IMR-90 (cell line): ENCODE data around the gene ELMO1. TPM values are rescaled to one million over a fixed set of nuclear protein-coding genes. Genes with fewer than 3 reads are reported as not detected.

Experiments
- ATAC-seq: fragments of 200-7000 bp; cut with Tn5 transposase; 2 replicates; pipeline ENCODE4 v1.9.1; 2020; ENCODE audit warnings: low read depth, mild to moderate bottlenecking, moderate library complexity
- BruUV-seq: library from RNA; stranded (reverse); fragments of 400-500 nt; replicated peaks from 2 replicates; lab custom pipeline; 2021; lab: Mats Ljungman, UMichigan
- CTCF ChIA-PET: fragments of 300-600 bp; formaldehyde crosslinking; extraction: SDS; loops from one replicate; lab custom pipeline; 2021; ENCODE audit warnings: antibody characterized with exemption; lab: Yijun Ruan, JAX
- POLR2A ChIA-PET: fragments of 300-600 bp; sonication (Branson Sonifier 250); formaldehyde crosslinking; loops from one replicate; lab custom pipeline; 2022; ENCODE audit warnings: antibody characterized with exemption; ENCODE audit not compliant: unreplicated experiment; lab: Charles Lee
- DNase-seq: peaks from one replicate; pipeline ENCODE4 v3.0.0; 2013
- H2AFZ ChIP-seq: replicated peaks from 2 replicates; pipeline ENCODE3; 2013; ENCODE audit warnings: low read length, mild to moderate bottlenecking; ENCODE audit not compliant: poor library complexity
- H2AK5ac ChIP-seq: 2 replicates; pipeline ENCODE4 v1.6.1; 2013; ENCODE audit warnings: low read depth, low read length, inconsistent platforms
- H2AK9ac ChIP-seq: replicated peaks from 2 replicates; pipeline ENCODE3; 2013; ENCODE audit warnings: mild to moderate bottlenecking, low read depth, low read length, moderate library complexity; ENCODE audit not compliant: poor library complexity
- H2BK120ac ChIP-seq: 2 replicates; pipeline ENCODE4 v1.6.1; 2013; ENCODE audit warnings: low read depth, low read length, inconsistent platforms
- H2BK15ac ChIP-seq: 3 replicates; pipeline ENCODE4 v1.6.1; 2013; ENCODE audit warnings: low read depth, low read length, inconsistent platforms
- H2BK20ac ChIP-seq: 2 replicates; pipeline ENCODE4 v1.6.1; 2013; ENCODE audit warnings: low read depth, mild to moderate bottlenecking, inconsistent platforms, low read length, moderate library complexity
- H2BK5ac ChIP-seq: 2 replicates; pipeline ENCODE4 v1.6.1; 2013; ENCODE audit warnings: mild to moderate bottlenecking, low read depth, low read length, inconsistent platforms; ENCODE audit not compliant: poor library complexity, severe bottlenecking
- H3K14ac ChIP-seq: replicated peaks from 2 replicates; pipeline ENCODE4 v1.6.1; 2013; ENCODE audit warnings: low read depth, low read length, inconsistent platforms
- H3K18ac ChIP-seq: 2 replicates; pipeline ENCODE4 v1.6.1; 2013; ENCODE audit warnings: low read depth, low read length, control low read depth
- H3K23ac ChIP-seq: 2 replicates; pipeline ENCODE4 v1.6.1; 2013; ENCODE audit warnings: low read depth, low read length, inconsistent platforms
- H3K27ac ChIP-seq: 2 replicates; pipeline ENCODE4 v1.5.1; 2013; ENCODE audit warnings: mild to moderate bottlenecking, control low read depth, low read length; ENCODE audit not compliant: insufficient read depth
- H3K27me3 ChIP-seq: 2 replicates; pipeline ENCODE4 v1.6.1; 2013; ENCODE audit warnings: low read length; ENCODE audit not compliant: control insufficient read depth, insufficient read depth
- H3K36me3 ChIP-seq: 2 replicates; pipeline ENCODE4 v1.6.1; 2013; ENCODE audit warnings: low read length, mixed read lengths; ENCODE audit not compliant: control insufficient read depth, insufficient read depth
- H3K4ac ChIP-seq: 2 replicates; pipeline ENCODE4 v1.6.1; 2013; ENCODE audit warnings: low read depth, low read length, inconsistent platforms
- H3K4me1 ChIP-seq: 2 replicates; pipeline ENCODE4 v1.6.1; 2013; ENCODE audit warnings: low read length, mixed read lengths; ENCODE audit not compliant: control insufficient read depth, insufficient read depth
- H3K4me2 ChIP-seq: 2 replicates; pipeline ENCODE4 v1.6.1; 2013; ENCODE audit warnings: low read depth, mild to moderate bottlenecking, control low read depth, low read length, moderate library complexity
- H3K4me3 ChIP-seq: 2 replicates; pipeline ENCODE4 v1.5.1; 2013; ENCODE audit warnings: low read depth, mild to moderate bottlenecking, control low read depth, low read length, moderate library complexity; ENCODE audit not compliant: insufficient read depth
- H3K56ac ChIP-seq: 2 replicates; pipeline ENCODE4 v1.6.1; 2013; ENCODE audit warnings: low read length, inconsistent platforms; ENCODE audit not compliant: insufficient read depth; ENCODE audit errors: extremely low read depth
- H3K79me1 ChIP-seq, 2 experiments: 2 replicates each; pipeline ENCODE4 v1.6.1; 2013; ENCODE audit warnings: low read length in 2 of 2, inconsistent platforms in 1 of 2, low read depth in 1 of 2
- H3K9ac ChIP-seq: 2 replicates; pipeline ENCODE4 v1.6.1; 2013; ENCODE audit warnings: low read depth, low read length, control low read depth
- H3K9me1 ChIP-seq: 2 replicates; pipeline ENCODE4 v1.6.1; 2013; ENCODE audit warnings: low read length, inconsistent platforms; ENCODE audit not compliant: insufficient read depth
- H3K9me3 ChIP-seq: 2 replicates; pipeline ENCODE4 v1.6.1; 2013; ENCODE audit warnings: low read length; ENCODE audit not compliant: control insufficient read depth, insufficient read depth
- H4K20me1 ChIP-seq: 2 replicates; pipeline ENCODE4 v1.6.1; 2013; ENCODE audit warnings: low read length, inconsistent platforms; ENCODE audit not compliant: insufficient read depth
- H4K5ac ChIP-seq: 2 replicates; pipeline ENCODE4 v1.6.1; 2013; ENCODE audit warnings: mild to moderate bottlenecking, low read depth, low read length, control low read depth
- H4K8ac ChIP-seq, 2 experiments: 2 replicates each; pipeline ENCODE4 v1.6.1; 2013; ENCODE audit warnings: low read depth in 2 of 2, low read length in 2 of 2, control low read depth in 1 of 2, inconsistent platforms in 1 of 2
- H4K91ac ChIP-seq: 2 replicates; pipeline ENCODE4 v1.6.1; 2013; ENCODE audit warnings: low read depth, low read length, inconsistent platforms; ENCODE audit not compliant: insufficient read depth
- NFE2L2 ChIP-seq: fragments of 150-350 bp; IDR thresholded peaks from 2 replicates; pipeline ENCODE4 v1.6.1; 2016; ENCODE audit warnings: low read depth, mild to moderate bottlenecking, low read length
- RAD21 ChIP-seq: IDR thresholded peaks from 2 replicates; pipeline ENCODE4 v1.6.1; 2012; ENCODE audit warnings: low read length, improper control_type of control experiment
- RCOR1 ChIP-seq: IDR thresholded peaks from 2 replicates; pipeline ENCODE4 v1.6.1; 2012; ENCODE audit warnings: mild to moderate bottlenecking, low read length, improper control_type of control experiment; ENCODE audit not compliant: insufficient replicate concordance
- WGBS, 2 experiments: methylation state at CpG; one replicate each; pipeline versions ENCODE4 v1.1.5 to v1.1.7; 2013; ENCODE audit warnings: missing lambda C conversion rate in 2 of 2; ENCODE audit not compliant: insufficient read length in 1 of 2; ENCODE audit errors: extremely low coverage in 2 of 2; 5-methylcytosine and 5-hydroxymethylcytosine counted together
- dilution Hi-C: fragments of 300-500 bp; cut with HindIII; formaldehyde crosslinking; loops from one replicate; pipeline ENCODE4 v1.14.3; 2018; ENCODE audit warnings: low sequenced_read_pairs; ENCODE audit not compliant: unreplicated experiment
- in situ Hi-C: fragments of 300-500 bp; cut with MboI; formaldehyde crosslinking; loops from 3 replicates; pipeline ENCODE4 v1.14.3; 2019; ENCODE audit warnings: low sequenced_read_pairs, inconsistent platforms, mixed read lengths
- intact Hi-C: fragments of 100-400 bp; cut with micrococcal nuclease; formaldehyde crosslinking; loops from 2 replicates; pipeline ENCODE4 v1.10.0; 2022
- polyA plus RNA-seq, 3 experiments: library from polyadenylated mRNA; depleted of rRNA; stranded (reverse); fragments of >200 nt; gene quantifications; 2 replicates each; pipeline ENCODE4 v1.2.3, GENCODE V29; 2012; ENCODE audit warnings: low replicate concordance in 1 of 3
- total RNA-seq: library from RNA; depleted of rRNA; stranded (reverse); fragments of >200 nt; gene quantifications from 2 replicates; pipeline ENCODE4 v1.2.3, GENCODE V29; 2012
- TF ChIP-seq, protein P1 (sequence below): fragments of 150-350 bp; IDR thresholded peaks from 2 replicates; pipeline ENCODE4 v1.6.1; 2016; ENCODE audit warnings: low read depth, mild to moderate bottlenecking, low read length, moderate library complexity, borderline replicate concordance

ELMO1 gene
- total and polyA plus RNA-seq, 2 of the 4 experiments (the other 2 are of a cell fraction): 0.03 TPM; not detected in 1

DNA sequence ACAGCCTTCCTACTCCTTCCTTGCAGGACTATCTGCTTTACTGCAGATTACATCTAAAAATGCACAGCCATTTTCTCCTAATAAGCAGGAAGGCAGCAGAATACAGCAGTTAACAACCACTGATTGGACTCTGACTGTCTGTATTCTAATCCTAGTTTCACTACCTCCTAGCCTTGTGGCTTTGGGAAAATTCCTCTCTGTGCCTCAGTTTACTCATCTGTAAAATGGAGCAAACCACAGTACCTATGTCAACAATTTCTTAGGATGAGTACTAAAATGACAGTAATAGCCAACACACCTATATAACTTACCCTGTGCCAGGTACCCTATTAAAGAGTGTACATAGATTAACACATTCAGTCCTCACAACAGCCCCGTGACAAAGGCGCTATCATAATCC, 89.5 kb downstream of the ELMO1 start:
- intact Hi-C loops: no loop called here
- no peak overlapping the region for H3K4me2 ChIP-seq
- ChIA-PET CTCF (no interaction called here), POLR2A (no interaction called here)
- no peak overlapping the region for H2BK5ac ChIP-seq
- WGBS, 2 experiments: no CpG with 5 or more reads among the region's 2 CpGs
- H3K27ac ChIP-seq: no peak overlapping the region
- TF ChIP-seq RCOR1 (no peak), NFE2L2 (no peak), RAD21 (no peak)
- TF ChIP-seq, protein P1, sequence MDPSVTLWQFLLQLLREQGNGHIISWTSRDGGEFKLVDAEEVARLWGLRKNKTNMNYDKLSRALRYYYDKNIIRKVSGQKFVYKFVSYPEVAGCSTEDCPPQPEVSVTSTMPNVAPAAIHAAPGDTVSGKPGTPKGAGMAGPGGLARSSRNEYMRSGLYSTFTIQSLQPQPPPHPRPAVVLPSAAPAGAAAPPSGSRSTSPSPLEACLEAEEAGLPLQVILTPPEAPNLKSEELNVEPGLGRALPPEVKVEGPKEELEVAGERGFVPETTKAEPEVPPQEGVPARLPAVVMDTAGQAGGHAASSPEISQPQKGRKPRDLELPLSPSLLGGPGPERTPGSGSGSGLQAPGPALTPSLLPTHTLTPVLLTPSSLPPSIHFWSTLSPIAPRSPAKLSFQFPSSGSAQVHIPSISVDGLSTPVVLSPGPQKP: no peak
- no peak overlapping the region for H3K14ac ChIP-seq
- no peaks in the 10 kb centered on the region for H4K20me1 ChIP-seq
- no peaks in the 10 kb centered on the region for H3K36me3 ChIP-seq
- H3K18ac ChIP-seq: no peak overlapping the region
- in situ Hi-C loops: no loop called here
- no peak overlapping the region for H2AK9ac ChIP-seq
- H3K23ac ChIP-seq: no peak overlapping the region
- no peak overlapping the region for H3K4ac ChIP-seq
- ATAC-seq: no peak
- no peak overlapping the region for H2BK15ac ChIP-seq
- no peak overlapping the region for H4K91ac ChIP-seq
- H4K8ac ChIP-seq: no peak overlapping the region
- no peaks in the 10 kb centered on the region for H3K9me1 ChIP-seq
- no peaks in the 10 kb centered on the region for H3K4me1 ChIP-seq
- H4K5ac ChIP-seq: no peak overlapping the region
- DNase-seq: no peak
- BruUV-seq: no TSS peak
- H2AK5ac ChIP-seq: no peak overlapping the region
- no peaks in the 10 kb centered on the region for H3K79me1 ChIP-seq
- no peaks in the 10 kb centered on the region for H3K27me3 ChIP-seq
- H3K4me3 ChIP-seq: no peak overlapping the region
- dilution Hi-C loops: no loop called here
- no peak overlapping the region for H3K9ac ChIP-seq
- H2AFZ ChIP-seq: no peak overlapping the region
- no peak overlapping the region for H2BK20ac ChIP-seq
- no peak overlapping the region for H3K56ac ChIP-seq
- peaks cover 12% of the 10 kb centered on the region for H3K9me3 ChIP-seq
- H2BK120ac ChIP-seq: no peak overlapping the region
